A673 (cell line): Measurements from ENCODE around the gene COL13A1.

Source experiments
- EZH2 ChIP-seq: fragments of 200-600 bp; sonication (generic); IDR thresholded peaks from 2 replicates; pipeline ENCODE4 v1.6.1; 2017; ENCODE audit warnings: borderline replicate concordance, low read depth, mild to moderate bottlenecking, mixed read lengths, antibody characterized with exemption, low read length; ENCODE audit not compliant: poor library complexity, severe bottlenecking
- TF ChIP-seq, protein P1 (sequence below): fragments of 300-800, 200-600 bp; sonication (generic); conservative IDR thresholded peaks from 2 replicates; pipeline ENCODE4 v1.5.1; 2017; ENCODE audit warnings: low read depth, mild to moderate bottlenecking, antibody characterized with exemption, low read length, moderate library complexity, mixed read lengths

DNA sequence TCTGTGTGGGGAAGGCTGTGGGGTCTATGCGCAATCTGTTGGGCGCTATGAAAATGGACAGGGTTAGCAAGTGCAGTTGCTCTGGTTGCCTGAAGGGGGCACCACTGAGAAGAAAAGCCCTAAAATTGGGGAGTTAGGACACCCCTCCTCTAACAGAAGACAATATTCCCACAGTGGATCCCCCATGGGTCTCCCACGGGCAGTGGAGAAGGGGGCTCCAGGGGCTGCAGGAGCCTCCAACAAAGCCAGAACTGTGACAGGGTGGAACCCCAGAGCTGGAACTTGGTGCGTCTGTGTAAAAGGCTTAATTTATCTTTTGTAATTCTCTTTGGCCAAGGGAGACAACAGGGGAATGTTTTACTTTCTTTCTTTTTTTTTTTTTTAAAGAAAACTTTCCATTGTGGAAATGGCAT, 12.5 kb upstream of the COL13A1 start:
- TF ChIP-seq, protein P1, sequence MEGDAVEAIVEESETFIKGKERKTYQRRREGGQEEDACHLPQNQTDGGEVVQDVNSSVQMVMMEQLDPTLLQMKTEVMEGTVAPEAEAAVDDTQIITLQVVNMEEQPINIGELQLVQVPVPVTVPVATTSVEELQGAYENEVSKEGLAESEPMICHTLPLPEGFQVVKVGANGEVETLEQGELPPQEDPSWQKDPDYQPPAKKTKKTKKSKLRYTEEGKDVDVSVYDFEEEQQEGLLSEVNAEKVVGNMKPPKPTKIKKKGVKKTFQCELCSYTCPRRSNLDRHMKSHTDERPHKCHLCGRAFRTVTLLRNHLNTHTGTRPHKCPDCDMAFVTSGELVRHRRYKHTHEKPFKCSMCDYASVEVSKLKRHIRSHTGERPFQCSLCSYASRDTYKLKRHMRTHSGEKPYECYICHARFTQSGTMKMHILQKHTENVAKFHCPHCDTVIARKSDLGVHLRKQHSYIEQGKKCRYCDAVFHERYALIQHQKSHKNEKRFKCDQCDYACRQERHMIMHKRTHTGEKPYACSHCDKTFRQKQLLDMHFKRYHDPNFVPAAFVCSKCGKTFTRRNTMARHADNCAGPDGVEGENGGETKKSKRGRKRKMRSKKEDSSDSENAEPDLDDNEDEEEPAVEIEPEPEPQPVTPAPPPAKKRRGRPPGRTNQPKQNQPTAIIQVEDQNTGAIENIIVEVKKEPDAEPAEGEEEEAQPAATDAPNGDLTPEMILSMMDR, result peak; percentile 81
- no peak for TF ChIP-seq EZH2
